GM18517 (cell line): ENCODE measurements around the gene HSPB9.

Experiments
- ATAC-seq: cut with Tn5 transposase; IDR thresholded peaks from one replicate; pipeline ENCODE4 v1.9.1; 2021; ENCODE audit warnings: mild to moderate bottlenecking, moderate library complexity; ENCODE audit not compliant: unreplicated experiment

The HSPB9 gene

GRCh38 chr17:42122371-42123303, at the start of gene HSPB9:
HSPB9 (plus strand) TSS chr17:42122804; CDS start chr17:42122851, 47 bp downstream.
- no peak for ATAC-seq

GRCh38 chr17:42075789-42076188, 46.8 kb upstream of the HSPB9 start:
- ATAC-seq = no peak

GRCh38 chr17:42076797-42077559, 45.6 kb upstream of the HSPB9 start:
- ATAC-seq = no peak

GRCh38 chr17:42077755-42078154, 44.8 kb upstream of the HSPB9 start:
- no peak for ATAC-seq

GRCh38 chr17:42078396-42079043, 44.1 kb upstream of the HSPB9 start:
- ATAC-seq = no peak

- no peak for ATAC-seq
Observed at GRCh38 chr17:42079541-42079940, 43.1 kb upstream of the HSPB9 start.

GRCh38 chr17:42081516-42082129, 41.0 kb upstream of the HSPB9 start:
- ATAC-seq = no peak

- ATAC-seq = no peak
Observed at GRCh38 chr17:42087042-42087701, 35.4 kb upstream of the HSPB9 start.

- ATAC-seq = no peak
Observed at GRCh38 chr17:42087736-42088705, 34.6 kb upstream of the HSPB9 start.

- no peak for ATAC-seq
Observed at GRCh38 chr17:42088736-42089135, 33.9 kb upstream of the HSPB9 start.

- no peak for ATAC-seq
Observed at GRCh38 chr17:42090964-42091790, 31.4 kb upstream of the HSPB9 start.

- no peak for ATAC-seq
Observed at GRCh38 chr17:42092939-42093338, 29.7 kb upstream of the HSPB9 start.

GRCh38 chr17:42094375-42095069, 28.1 kb upstream of the HSPB9 start:
- ATAC-seq = no peak

GRCh38 chr17:42096360-42097111, 26.1 kb upstream of the HSPB9 start:
- ATAC-seq = no peak

- no peak for ATAC-seq
Observed at GRCh38 chr17:42097691-42098631, 24.6 kb upstream of the HSPB9 start, which contains the start of gene ZNF385C. ZNF385C (minus strand) TSS chr17:42098473; CDS start chr17:42063056, 35,417 bp downstream.
